Measurements from ENCODE around the gene C5orf15.
A peak's percentile ranks its signal among the peaks of the same experiment; 100 is the strongest.

C5orf15 gene

DNA sequence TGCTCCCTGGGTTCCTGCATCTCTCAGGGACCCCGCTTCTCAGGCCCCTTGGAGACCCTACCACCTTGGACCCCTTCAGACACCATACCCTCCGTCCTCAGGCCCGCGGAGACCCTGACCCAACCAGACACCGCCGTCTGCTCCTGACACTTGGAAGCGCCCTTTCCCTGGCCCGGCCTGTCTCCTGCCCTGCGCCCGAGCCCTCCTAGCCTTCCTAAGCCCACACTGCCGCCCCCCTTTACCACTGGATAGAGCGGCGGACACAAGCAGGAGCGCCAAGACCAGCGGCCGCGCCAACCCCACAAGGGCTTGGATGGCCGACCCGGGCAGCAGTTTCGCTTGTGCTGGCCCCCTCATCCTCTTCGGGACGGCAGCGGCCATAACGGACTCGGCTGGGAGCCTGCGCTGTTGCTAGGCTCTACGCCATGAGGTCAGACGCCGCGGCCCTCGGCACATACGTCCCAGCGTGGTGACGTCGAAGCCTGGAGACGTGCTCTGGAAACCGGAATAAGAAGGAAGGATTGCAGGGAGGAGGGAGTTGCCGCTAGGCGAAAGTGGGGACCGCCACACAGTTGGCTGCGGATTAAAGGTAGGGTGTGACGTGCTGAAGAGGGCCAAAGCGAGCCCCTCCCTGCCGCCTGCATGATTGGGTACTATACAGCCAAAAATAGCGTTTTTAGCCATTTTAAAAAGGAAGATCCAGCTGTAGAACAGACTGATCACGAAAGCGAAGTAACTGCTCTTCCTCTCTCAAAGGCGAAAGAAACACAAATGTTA lies at the start of gene C5orf15:
C5orf15 (minus strand) TSS at position 422 of the 777 bp plus-strand sequence; CDS start at position 381, 41 bp downstream.
- no peaks in the 10 kb centered on the region for H3K36me3 ChIP-seq (ENCODE audit: control insufficient read depth, insufficient read depth, low read length)
- H3K4me3 ChIP-seq (ENCODE audit: low read length): peak within 1 kb of the TSS; percentile 75
- no peaks in the 10 kb centered on the region for H3K27me3 ChIP-seq (ENCODE audit: control insufficient read depth, insufficient read depth, low read length)
- H3K4me1 ChIP-seq (ENCODE audit: control insufficient read depth, insufficient read depth, low read length): peaks cover 14% of the 10 kb centered on the region
- H3K9me3 ChIP-seq (ENCODE audit: control insufficient read depth, low read length): no peaks in the 10 kb centered on the region
- peak within 1 kb of the TSS; percentile 87 for H3K9ac ChIP-seq (ENCODE audit: low read length)

DNA sequence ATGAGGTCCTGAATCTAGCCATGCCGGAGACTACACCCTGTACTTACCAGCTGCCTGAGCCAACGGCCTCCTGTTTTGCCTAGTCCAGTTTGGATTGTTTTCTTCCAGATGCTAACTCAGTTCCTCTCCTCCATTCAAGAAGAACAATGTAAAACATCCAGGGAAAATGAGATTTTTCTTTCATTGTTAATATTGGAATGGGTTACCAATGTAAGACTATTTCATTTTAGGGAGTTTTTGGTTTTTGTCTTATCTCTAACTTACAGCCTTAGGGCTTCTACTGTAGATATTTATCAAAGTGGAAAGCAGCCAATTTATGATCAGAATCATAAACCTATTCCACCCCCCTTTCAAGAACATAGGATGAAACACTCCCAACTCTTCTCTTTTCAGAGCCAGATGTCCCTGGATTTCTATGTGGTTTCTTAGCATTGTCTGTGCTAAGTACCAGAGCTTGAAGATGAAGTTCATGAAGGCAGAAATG lies 39.9 kb upstream of the C5orf15 start:
- Histone ChIP-seq H3K4me1 (ENCODE audit: control insufficient read depth, insufficient read depth, low read length) (peaks cover 18% of the 10 kb centered on the region), H3K27me3 (ENCODE audit: control insufficient read depth, insufficient read depth, low read length) (no peaks in the 10 kb centered on the region), H3K9me3 (ENCODE audit: control insufficient read depth, low read length) (no peaks in the 10 kb centered on the region), H3K36me3 (ENCODE audit: control insufficient read depth, insufficient read depth, low read length) (no peaks in the 10 kb centered on the region), H3K4me3 (ENCODE audit: low read length) (no peak overlapping the region), H3K9ac (ENCODE audit: low read length) (no peak overlapping the region)

DNA sequence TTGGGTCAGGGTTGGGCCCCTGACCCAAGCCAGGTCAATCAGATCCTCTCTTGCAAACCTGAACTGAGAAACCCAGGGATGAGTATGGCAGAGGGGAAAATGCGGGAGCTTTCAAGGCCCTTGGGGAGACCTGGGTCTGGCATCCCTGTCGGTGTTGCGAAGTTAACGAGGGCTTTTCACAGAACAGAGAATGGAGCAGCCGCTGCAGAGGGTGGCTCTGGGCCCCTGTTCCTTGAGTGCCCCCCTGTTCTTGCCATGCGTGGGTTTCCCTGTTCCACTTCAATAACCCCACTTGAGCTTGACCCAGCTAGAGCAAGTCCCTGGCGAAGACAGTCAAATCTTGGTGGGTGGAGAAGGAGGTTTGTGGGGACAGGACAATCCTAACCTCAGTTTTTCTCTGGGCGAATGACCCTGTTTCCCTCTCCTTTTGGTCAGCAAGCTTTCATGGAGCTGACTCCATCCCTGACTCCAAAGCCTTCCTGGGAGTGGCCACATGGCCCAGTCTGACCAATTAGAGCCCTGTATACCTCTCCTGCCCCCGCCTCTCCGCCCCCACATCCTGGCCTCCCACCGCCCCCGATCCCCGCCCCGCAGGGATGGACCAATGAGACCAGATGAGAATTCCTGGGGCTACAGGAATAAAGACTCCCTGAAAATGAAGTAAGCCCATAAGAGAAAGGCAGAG lies 39.3 kb upstream of the C5orf15 start:
- Histone ChIP-seq H3K27me3 (ENCODE audit: control insufficient read depth, insufficient read depth, low read length) (no peaks in the 10 kb centered on the region), H3K9ac (ENCODE audit: low read length) (no peak overlapping the region), H3K4me1 (ENCODE audit: control insufficient read depth, insufficient read depth, low read length) (peaks cover 23% of the 10 kb centered on the region), H3K9me3 (ENCODE audit: control insufficient read depth, low read length) (no peaks in the 10 kb centered on the region), H3K36me3 (ENCODE audit: control insufficient read depth, insufficient read depth, low read length) (no peaks in the 10 kb centered on the region), H3K4me3 (ENCODE audit: low read length) (no peak overlapping the region)

DNA sequence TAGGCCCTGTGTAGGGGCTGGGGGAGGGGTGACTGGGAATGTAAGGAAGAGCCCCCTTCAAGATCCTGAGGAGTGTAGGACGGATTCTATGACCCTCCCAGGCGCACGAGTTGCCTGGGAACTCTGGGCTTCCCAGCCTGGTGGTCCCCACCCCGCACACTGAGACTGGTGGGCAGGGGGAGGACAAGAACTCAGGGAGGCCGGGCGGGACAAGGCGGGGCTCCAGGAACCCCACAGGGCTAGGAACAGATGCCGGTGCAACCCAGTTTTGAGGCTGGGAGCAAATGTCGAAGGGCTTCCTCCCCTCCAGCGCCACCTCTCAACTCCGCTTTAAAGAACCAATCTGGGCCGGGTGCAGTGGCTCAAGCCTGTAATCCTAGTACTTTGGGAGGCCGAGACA lies 37.7 kb upstream of the C5orf15 start:
- Histone ChIP-seq H3K4me1 (ENCODE audit: control insufficient read depth, insufficient read depth, low read length) (peaks cover 35% of the 10 kb centered on the region), H3K4me3 (ENCODE audit: low read length) (peak overlapping the region; percentile 97), H3K9me3 (ENCODE audit: control insufficient read depth, low read length) (no peaks in the 10 kb centered on the region), H3K36me3 (ENCODE audit: control insufficient read depth, insufficient read depth, low read length) (no peaks in the 10 kb centered on the region), H3K27me3 (ENCODE audit: control insufficient read depth, insufficient read depth, low read length) (no peaks in the 10 kb centered on the region), H3K9ac (ENCODE audit: low read length) (peak overlapping the region; percentile 93)

DNA sequence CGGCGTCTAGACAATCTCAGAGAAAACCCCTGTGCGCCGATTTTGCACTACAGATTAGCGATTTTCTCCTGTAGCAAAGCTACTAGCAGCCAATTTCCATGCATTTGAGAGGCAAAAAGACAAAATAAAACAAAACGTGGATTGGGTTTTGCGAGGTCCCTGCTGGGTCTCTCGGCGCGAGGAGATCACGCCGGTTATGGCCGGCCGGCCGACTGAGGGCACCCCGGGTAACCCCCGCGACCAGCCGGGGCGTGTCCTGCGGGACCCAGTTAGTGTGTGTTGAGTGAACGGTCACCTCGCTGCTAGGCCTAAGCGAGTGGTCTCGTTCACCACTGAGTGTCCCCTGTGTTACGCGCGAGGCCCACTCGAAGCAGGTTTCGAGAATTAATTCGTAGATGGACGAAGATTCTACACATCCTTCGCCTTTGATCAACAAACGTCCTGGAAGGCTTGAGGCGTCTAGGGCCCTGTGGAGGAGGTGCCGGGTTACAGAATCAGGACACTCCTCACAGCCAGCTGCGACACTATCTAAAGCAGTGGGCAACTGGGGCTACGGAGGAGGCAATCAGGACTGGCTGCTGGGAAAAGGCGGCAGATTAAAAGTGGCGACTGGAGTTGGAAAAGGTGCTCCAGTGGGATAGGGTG lies 37.1 kb upstream of the C5orf15 start:
- no peaks in the 10 kb centered on the region for H3K9me3 ChIP-seq (ENCODE audit: control insufficient read depth, low read length)
- no peaks in the 10 kb centered on the region for H3K27me3 ChIP-seq (ENCODE audit: control insufficient read depth, insufficient read depth, low read length)
- peaks cover 40% of the 10 kb centered on the region for H3K4me1 ChIP-seq (ENCODE audit: control insufficient read depth, insufficient read depth, low read length)
- peak overlapping the region; percentile 93 for H3K9ac ChIP-seq (ENCODE audit: low read length)
- H3K4me3 ChIP-seq (ENCODE audit: low read length): peak overlapping the region; percentile 97
- no peaks in the 10 kb centered on the region for H3K36me3 ChIP-seq (ENCODE audit: control insufficient read depth, insufficient read depth, low read length)

DNA sequence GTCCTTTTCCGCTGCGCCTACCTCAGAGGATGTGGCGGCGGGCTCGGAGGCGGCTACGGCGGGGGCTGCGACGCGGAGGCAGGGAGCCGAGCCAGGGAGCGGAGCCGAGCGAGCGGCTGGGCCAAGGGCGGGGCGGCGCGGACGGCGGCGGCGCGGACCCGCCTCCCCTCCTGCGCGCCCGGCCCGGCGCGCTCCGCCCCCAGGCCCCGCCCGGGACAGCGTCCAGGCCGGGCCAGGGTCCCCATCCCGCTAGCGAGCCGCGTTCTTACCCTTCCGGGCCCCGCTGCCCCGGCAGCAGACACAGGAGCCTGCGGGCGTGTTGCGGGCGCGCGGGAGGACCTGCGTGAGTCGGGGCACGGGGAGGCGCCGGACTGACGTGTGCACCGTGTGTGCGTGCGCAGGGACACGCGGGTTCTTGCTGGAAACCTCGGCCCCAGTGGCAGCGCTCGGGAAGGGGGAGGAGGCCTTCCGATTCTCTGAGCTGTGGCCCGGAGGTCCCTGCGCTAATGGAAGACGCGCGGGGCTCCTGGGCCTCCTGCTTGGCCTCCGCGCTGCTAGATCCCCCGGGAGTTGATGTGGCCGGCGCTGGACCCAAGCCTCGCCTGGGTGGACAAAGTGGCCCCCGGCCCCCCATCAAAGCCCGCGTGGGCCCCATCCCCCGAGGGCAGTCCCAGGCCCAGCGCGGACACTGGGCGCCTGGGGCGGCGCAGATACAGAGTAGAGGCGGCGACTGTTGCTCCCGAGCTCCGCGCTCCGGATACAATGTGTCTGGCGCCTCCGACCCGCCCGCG lies 36.4 kb upstream of the C5orf15 start, which contains the start of gene VDAC1:
VDAC1 (minus strand) TSS at position 350 of the 791 bp plus-strand sequence. CDS start 11,963 bp downstream, outside the sequence.
- peaks cover 48% of the 10 kb centered on the region for H3K4me1 ChIP-seq (ENCODE audit: control insufficient read depth, insufficient read depth, low read length)
- no peaks in the 10 kb centered on the region for H3K27me3 ChIP-seq (ENCODE audit: control insufficient read depth, insufficient read depth, low read length)
- H3K4me3 ChIP-seq (ENCODE audit: low read length): peak within 1 kb of the TSS; percentile 97
- H3K36me3 ChIP-seq (ENCODE audit: control insufficient read depth, insufficient read depth, low read length): no peaks in the 10 kb centered on the region
- H3K9me3 ChIP-seq (ENCODE audit: control insufficient read depth, low read length): no peaks in the 10 kb centered on the region
- peak within 1 kb of the TSS; percentile 93 for H3K9ac ChIP-seq (ENCODE audit: low read length)

DNA sequence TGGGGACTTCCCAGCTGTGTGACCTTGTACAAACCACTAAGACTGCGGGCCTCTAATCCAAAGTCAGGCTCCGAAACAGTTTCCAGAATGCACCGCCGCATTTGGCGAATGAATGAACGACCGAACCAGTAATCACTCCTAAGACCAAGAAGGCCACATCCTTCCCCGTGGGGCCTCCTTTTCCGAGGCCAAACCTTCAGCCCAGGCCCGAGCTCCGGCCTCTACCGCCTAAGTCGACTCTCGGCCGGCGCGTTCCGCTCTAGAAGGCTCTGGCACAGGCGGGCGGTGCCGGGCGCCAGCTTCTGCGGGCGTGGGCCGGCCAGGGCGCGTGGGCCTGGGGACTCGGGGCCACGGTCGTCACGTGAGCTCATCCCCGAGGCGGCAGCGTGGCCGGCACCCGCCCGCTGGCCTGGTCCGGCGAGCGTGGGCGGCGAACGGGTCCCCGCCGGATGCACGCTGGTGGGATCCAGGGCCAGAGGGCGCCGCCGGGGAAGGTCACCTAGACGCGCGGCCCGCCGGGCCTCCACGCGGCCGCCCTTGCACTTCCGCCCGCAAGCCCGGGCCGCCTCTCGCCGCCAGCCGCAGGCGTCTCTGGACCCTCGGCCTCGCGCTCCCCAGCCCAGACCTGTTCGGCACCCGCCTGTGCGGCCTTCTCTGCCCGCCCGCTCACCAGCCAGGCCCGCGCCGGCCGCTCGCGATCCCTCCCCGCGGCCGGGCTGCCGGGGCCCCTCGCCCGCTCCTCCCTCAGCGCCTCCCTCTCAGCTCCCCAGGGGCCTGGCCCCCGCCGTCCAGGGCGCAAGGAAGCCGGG lies 35.6 kb upstream of the C5orf15 start:
- Histone ChIP-seq H3K9me3 (ENCODE audit: control insufficient read depth, low read length) (no peaks in the 10 kb centered on the region), H3K27me3 (ENCODE audit: control insufficient read depth, insufficient read depth, low read length) (no peaks in the 10 kb centered on the region), H3K4me3 (ENCODE audit: low read length) (peak overlapping the region; percentile 82), H3K36me3 (ENCODE audit: control insufficient read depth, insufficient read depth, low read length) (no peaks in the 10 kb centered on the region), H3K4me1 (ENCODE audit: control insufficient read depth, insufficient read depth, low read length) (peaks cover 56% of the 10 kb centered on the region), H3K9ac (ENCODE audit: low read length) (peak overlapping the region; percentile 87)

DNA sequence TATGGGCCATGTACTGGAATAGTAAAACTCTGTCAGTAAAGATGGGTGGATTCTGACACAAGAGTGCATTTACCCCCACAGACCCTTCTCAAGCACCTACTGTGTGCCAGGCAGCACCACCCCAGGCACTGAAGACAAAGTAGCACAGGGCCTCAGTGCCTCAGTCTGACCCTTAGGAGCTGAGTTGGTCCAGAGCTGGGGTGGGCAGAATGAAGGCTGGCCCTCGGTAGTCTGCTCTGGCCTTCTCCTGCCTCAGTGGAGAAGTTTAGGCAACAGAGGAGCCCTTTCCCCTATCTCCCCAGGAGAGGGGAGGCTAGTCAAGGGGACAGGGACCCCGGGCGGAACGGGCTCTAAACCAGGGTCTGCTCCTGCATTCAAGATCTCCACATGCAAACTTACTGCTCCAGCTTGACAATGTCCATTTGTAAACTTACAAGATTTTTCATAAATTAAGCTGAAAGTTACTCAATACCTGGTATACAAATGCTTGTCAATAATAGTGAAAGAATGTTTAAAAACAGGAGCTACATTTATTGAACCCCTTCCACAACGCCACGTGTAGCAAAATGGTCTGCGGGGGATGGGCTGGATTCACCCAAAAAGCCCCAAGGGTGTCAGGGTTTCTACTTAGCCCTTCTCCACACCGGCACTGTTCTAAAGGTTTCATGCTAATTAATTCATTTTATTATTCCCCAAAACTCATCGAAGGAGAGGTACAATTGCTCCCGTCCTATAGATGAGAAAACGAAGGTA lies 34.8 kb upstream of the C5orf15 start:
- no peaks in the 10 kb centered on the region for H3K9me3 ChIP-seq (ENCODE audit: control insufficient read depth, low read length)
- H3K4me3 ChIP-seq (ENCODE audit: low read length): peak overlapping the region; percentile 82
- peaks cover 56% of the 10 kb centered on the region for H3K4me1 ChIP-seq (ENCODE audit: control insufficient read depth, insufficient read depth, low read length)
- no peaks in the 10 kb centered on the region for H3K27me3 ChIP-seq (ENCODE audit: control insufficient read depth, insufficient read depth, low read length)
- no peaks in the 10 kb centered on the region for H3K36me3 ChIP-seq (ENCODE audit: control insufficient read depth, insufficient read depth, low read length)
- H3K9ac ChIP-seq (ENCODE audit: low read length): peak overlapping the region; percentile 87

DNA sequence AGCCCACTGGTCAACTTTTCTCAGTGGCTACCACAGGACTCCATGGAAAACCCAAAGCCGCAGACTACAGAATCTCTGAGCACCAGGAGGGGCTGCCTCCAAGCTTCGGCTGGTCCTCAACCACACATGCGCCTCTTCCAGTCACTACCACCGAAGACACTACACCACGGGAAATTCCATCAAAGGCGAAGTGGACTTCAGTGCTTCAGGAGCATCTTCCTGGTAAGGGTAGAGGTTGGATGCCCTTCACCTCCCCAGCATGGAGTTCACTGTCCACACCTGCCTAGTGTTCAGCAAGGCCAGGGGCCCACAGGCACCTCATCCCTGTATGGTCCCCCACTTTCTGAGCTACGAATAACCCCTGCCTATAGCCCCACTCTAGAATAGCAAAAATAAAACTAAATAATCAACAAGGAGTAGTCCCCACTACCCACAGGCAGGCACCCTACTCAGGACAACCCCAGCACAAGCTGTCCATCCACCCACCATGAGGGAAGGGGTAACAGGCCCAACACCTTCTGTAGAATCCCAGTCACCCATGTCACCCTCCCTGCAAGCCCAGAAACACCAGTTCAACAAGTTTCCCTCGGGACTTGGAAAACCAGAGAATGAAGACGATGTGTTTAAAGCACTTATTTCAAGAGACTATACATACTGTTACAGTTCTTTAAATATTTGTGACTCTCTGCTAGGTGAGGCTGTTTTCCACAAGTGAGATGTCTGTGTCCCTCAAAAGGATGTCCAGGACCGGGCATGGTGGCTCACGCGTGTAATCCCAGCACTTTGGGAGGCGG lies 33.7 kb upstream of the C5orf15 start:
- Histone ChIP-seq H3K4me1 (ENCODE audit: control insufficient read depth, insufficient read depth, low read length) (peaks cover 54% of the 10 kb centered on the region), H3K36me3 (ENCODE audit: control insufficient read depth, insufficient read depth, low read length) (no peaks in the 10 kb centered on the region), H3K9me3 (ENCODE audit: control insufficient read depth, low read length) (no peaks in the 10 kb centered on the region), H3K4me3 (ENCODE audit: low read length) (no peak overlapping the region), H3K27me3 (ENCODE audit: control insufficient read depth, insufficient read depth, low read length) (no peaks in the 10 kb centered on the region), H3K9ac (ENCODE audit: low read length) (peak overlapping the region; percentile 87)
